OCI-LY7 (cell line): ENCODE results near the gene CAPN8.

Experiments used
- EZH2phosphoT487 ChIP-seq: fragments of 200-600 bp; sonication (generic); IDR thresholded peaks from 2 replicates; pipeline ENCODE4 v1.6.1; 2018; ENCODE audit warnings: low read depth, borderline replicate concordance, mild to moderate bottlenecking, mixed run types, antibody characterized with exemption, low read length, moderate library complexity, mixed read lengths
- TF ChIP-seq, protein P1 (sequence below): fragments of 200-600 bp; sonication (generic); conservative IDR thresholded peaks from 2 replicates; pipeline ENCODE4 v1.5.1; 2014; ENCODE audit warnings: mild to moderate bottlenecking, antibody characterized with exemption, low read length, moderate library complexity, mixed read lengths

DNA sequence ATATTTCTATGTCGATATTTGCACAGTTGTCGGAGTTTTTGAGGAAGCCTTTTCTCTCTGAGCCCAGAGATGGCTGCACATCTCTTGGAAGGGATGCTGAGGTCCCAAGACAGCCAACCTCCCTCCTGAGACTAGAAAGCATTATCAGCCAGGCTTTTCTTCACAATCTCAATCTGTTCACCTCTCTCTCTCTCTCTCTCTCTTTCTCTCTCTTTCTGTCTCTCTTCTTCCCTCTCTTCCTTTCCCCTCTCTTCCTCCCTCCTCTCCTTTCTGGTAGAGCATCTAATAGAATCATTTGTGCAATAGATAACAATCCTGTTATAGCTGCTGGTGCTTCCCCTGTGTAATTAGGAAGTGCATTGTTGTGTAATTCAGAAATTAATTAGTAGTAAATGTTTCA is 131.8 kb downstream of the CAPN8 start:
- TF ChIP-seq, protein P1, sequence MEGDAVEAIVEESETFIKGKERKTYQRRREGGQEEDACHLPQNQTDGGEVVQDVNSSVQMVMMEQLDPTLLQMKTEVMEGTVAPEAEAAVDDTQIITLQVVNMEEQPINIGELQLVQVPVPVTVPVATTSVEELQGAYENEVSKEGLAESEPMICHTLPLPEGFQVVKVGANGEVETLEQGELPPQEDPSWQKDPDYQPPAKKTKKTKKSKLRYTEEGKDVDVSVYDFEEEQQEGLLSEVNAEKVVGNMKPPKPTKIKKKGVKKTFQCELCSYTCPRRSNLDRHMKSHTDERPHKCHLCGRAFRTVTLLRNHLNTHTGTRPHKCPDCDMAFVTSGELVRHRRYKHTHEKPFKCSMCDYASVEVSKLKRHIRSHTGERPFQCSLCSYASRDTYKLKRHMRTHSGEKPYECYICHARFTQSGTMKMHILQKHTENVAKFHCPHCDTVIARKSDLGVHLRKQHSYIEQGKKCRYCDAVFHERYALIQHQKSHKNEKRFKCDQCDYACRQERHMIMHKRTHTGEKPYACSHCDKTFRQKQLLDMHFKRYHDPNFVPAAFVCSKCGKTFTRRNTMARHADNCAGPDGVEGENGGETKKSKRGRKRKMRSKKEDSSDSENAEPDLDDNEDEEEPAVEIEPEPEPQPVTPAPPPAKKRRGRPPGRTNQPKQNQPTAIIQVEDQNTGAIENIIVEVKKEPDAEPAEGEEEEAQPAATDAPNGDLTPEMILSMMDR, result no peak
- TF ChIP-seq EZH2phosphoT487, result no peak
